ENCODE data around the gene TRMT2A. TPM values are rescaled to one million over a fixed set of nuclear protein-coding genes. Genes with fewer than 3 reads are reported as not detected.

TRMT2A gene
- total RNA-seq, 1 experiment from 2014 or later: 66.7 TPM

DNA sequence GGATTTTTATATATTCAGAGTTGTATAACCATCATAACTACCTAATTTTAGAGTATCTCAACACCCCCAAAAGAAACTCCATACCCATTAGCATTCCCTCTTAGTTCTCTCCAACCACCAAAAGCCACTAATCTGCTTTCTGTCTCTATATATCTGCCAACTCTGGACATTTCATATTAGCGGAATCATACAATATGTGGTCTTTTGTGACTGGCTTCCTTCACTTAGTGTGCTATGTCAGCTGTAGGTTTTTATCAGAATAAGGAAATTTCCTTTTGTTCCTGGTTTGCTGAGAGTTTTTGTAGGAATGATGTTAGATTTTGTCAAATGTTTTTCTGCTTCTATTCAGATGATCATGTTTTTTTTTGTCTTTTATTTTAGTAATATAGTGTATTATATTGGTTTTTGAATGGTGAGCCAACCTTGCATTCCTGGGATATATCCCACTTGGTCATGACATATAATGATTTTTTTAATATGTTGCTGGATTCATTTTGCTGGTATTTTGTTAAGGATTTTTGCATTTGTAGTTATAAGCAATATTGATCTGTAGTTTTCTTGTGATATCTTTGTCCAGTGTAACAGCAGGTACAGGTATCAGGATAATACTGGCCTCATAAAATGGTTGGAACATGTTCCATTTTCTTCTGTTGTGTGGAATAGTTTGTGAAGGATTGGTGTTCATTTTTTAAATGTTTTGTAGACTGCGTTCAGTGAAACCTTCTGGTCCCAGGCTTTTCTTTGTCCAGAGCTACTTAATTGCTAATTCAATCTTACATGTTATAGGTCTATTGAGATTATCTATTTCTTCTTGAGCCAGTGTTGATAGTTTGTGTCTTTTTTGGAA lies 20.2 kb downstream of the TRMT2A start:
- no TSS peak for BruUV-seq (replicated peaks)
- ChIA-PET CTCF (no interaction called here), POLR2A (no interaction called here)
- H3K27me3 ChIP-seq (ENCODE audit: control insufficient read depth, insufficient read depth, low read length): no peaks in the 10 kb centered on the region
- peaks cover 19% of the 10 kb centered on the region for H3K36me3 ChIP-seq (ENCODE audit: control insufficient read depth, insufficient read depth, low read length)
- H3K4me3 ChIP-seq (ENCODE audit: low read depth in 2 of 2, low read length in 2 of 2): no peak overlapping the region
- intact Hi-C loops (cut with micrococcal nuclease; ENCODE audit: unreplicated experiment): no loop called here
- in situ Hi-C loops (cut with HindIII; ENCODE audit: low pct_unique_long_range_greater_than_20kb, low sequenced_read_pairs): no loop called here
- ATAC-seq (no peak), DNase-seq (ENCODE audit: low read depth, low spot score) (no peak)
- no peaks in the 10 kb centered on the region for H3K9me3 ChIP-seq (ENCODE audit: control insufficient read depth, insufficient read depth, low read depth, low read length)
- H3K27ac ChIP-seq (ENCODE audit: low read length): no peak overlapping the region
- TF ChIP-seq, protein P1, sequence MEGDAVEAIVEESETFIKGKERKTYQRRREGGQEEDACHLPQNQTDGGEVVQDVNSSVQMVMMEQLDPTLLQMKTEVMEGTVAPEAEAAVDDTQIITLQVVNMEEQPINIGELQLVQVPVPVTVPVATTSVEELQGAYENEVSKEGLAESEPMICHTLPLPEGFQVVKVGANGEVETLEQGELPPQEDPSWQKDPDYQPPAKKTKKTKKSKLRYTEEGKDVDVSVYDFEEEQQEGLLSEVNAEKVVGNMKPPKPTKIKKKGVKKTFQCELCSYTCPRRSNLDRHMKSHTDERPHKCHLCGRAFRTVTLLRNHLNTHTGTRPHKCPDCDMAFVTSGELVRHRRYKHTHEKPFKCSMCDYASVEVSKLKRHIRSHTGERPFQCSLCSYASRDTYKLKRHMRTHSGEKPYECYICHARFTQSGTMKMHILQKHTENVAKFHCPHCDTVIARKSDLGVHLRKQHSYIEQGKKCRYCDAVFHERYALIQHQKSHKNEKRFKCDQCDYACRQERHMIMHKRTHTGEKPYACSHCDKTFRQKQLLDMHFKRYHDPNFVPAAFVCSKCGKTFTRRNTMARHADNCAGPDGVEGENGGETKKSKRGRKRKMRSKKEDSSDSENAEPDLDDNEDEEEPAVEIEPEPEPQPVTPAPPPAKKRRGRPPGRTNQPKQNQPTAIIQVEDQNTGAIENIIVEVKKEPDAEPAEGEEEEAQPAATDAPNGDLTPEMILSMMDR (IDR thresholded peaks at IDR 0.05): no peak
- TF ChIP-seq TCF7L2 (IDR thresholded peaks at IDR 0.05; ENCODE audit: low read depth, low read length): no peak
- TF ChIP-seq, protein P2, sequence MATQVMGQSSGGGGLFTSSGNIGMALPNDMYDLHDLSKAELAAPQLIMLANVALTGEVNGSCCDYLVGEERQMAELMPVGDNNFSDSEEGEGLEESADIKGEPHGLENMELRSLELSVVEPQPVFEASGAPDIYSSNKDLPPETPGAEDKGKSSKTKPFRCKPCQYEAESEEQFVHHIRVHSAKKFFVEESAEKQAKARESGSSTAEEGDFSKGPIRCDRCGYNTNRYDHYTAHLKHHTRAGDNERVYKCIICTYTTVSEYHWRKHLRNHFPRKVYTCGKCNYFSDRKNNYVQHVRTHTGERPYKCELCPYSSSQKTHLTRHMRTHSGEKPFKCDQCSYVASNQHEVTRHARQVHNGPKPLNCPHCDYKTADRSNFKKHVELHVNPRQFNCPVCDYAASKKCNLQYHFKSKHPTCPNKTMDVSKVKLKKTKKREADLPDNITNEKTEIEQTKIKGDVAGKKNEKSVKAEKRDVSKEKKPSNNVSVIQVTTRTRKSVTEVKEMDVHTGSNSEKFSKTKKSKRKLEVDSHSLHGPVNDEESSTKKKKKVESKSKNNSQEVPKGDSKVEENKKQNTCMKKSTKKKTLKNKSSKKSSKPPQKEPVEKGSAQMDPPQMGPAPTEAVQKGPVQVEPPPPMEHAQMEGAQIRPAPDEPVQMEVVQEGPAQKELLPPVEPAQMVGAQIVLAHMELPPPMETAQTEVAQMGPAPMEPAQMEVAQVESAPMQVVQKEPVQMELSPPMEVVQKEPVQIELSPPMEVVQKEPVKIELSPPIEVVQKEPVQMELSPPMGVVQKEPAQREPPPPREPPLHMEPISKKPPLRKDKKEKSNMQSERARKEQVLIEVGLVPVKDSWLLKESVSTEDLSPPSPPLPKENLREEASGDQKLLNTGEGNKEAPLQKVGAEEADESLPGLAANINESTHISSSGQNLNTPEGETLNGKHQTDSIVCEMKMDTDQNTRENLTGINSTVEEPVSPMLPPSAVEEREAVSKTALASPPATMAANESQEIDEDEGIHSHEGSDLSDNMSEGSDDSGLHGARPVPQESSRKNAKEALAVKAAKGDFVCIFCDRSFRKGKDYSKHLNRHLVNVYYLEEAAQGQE (IDR thresholded peaks at IDR 0.05; ENCODE audit: insufficient read depth in 1 of 2, low read depth in 2 of 2, low read length in 1 of 2): no peak
- TF ChIP-seq SIN3A (IDR thresholded peaks at IDR 0.05; ENCODE audit: borderline replicate concordance, insufficient read depth, low read depth, low read length): no peak
- no peak for TF ChIP-seq POLR2AphosphoS5 (IDR thresholded peaks at IDR 0.05; ENCODE audit: low read depth, low read length)
- no peaks in the 10 kb centered on the region for H3K4me1 ChIP-seq (ENCODE audit: control insufficient read depth, insufficient read depth, low read length)

DNA sequence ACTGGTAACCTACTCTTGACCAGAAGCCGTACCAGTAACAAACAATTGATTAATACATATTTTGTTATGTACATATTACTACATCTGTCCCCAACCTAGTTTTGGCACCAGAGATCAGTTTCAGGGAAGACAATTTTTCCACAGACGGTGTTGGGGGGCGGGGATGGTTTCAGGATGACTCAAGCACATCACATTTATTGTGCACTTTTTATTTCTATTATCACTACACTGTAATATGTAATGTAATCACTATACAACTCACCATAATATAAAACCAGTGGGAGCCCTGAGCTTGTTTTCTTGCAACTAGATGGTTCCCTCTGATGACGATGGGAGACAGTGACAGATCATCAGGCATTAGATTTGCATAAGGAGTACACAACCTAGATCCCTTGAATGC lies 21.5 kb downstream of the TRMT2A start:
- Histone ChIP-seq H3K27ac (ENCODE audit: low read length) (no peak overlapping the region), H3K36me3 (ENCODE audit: control insufficient read depth, insufficient read depth, low read length) (peaks cover 16% of the 10 kb centered on the region), H3K4me1 (ENCODE audit: control insufficient read depth, insufficient read depth, low read length) (no peaks in the 10 kb centered on the region), H3K4me3 (ENCODE audit: low read depth in 2 of 2, low read length in 2 of 2) (no peak overlapping the region), H3K27me3 (ENCODE audit: control insufficient read depth, insufficient read depth, low read length) (no peaks in the 10 kb centered on the region), H3K9me3 (ENCODE audit: control insufficient read depth, insufficient read depth, low read depth, low read length) (no peaks in the 10 kb centered on the region)
- DNase-seq (ENCODE audit: low read depth, low spot score) (no peak), ATAC-seq (no peak)
- ChIA-PET POLR2A (no interaction called here), CTCF (no interaction called here)
- no TSS peak for BruUV-seq (replicated peaks)
- TF ChIP-seq SIN3A (IDR thresholded peaks at IDR 0.05; ENCODE audit: borderline replicate concordance, insufficient read depth, low read depth, low read length) (no peak), TCF7L2 (IDR thresholded peaks at IDR 0.05; ENCODE audit: low read depth, low read length) (no peak), POLR2AphosphoS5 (IDR thresholded peaks at IDR 0.05; ENCODE audit: low read depth, low read length) (no peak)
- TF ChIP-seq, protein P1 (IDR thresholded peaks at IDR 0.05): no peak
- TF ChIP-seq, protein P2 (IDR thresholded peaks at IDR 0.05; ENCODE audit: insufficient read depth in 1 of 2, low read depth in 2 of 2, low read length in 1 of 2): no peak
- intact Hi-C loops (cut with micrococcal nuclease; ENCODE audit: unreplicated experiment): no loop called here
- in situ Hi-C loops (cut with HindIII; ENCODE audit: low pct_unique_long_range_greater_than_20kb, low sequenced_read_pairs): no loop called here

All from Panc1 (cell line).